Epithelial cell of esophagus (primary cell): ENCODE results near the gene AGR2.

Experiments used
- DNase-seq: peaks from one replicate; pipeline ENCODE4 v3.0.0; 2010; ENCODE audit warnings: low read depth
- H3K4me3 ChIP-seq: 2 replicates; pipeline ENCODE4 v1.5.1; 2011; ENCODE audit warnings: mild to moderate bottlenecking, low read length, control low read depth
- CTCF ChIP-seq: IDR thresholded peaks from 2 replicates; pipeline ENCODE4 v1.5.1; 2011; ENCODE audit warnings: low read depth, mild to moderate bottlenecking, low read length, control low read depth, inconsistent platforms; ENCODE audit not compliant: insufficient read depth; ENCODE audit errors: missing control alignments

The AGR2 gene

GRCh38 chr7:16815001-16815400 is 10.2 kb upstream of the AGR2 start:
- no peak for TF ChIP-seq CTCF
- no peak for DNase-seq
- H3K4me3 ChIP-seq = no peak overlapping the region

GRCh38 chr7:16813232-16813616 is 8.4 kb upstream of the AGR2 start:
- H3K4me3 ChIP-seq = no peak overlapping the region
- no peak for DNase-seq
- TF ChIP-seq CTCF = no peak

GRCh38 chr7:16812542-16813231 is 7.9 kb upstream of the AGR2 start:
- no peak overlapping the region for H3K4me3 ChIP-seq
- TF ChIP-seq CTCF = no peak

GRCh38 chr7:16811551-16811950 is 6.8 kb upstream of the AGR2 start:
- H3K4me3 ChIP-seq = no peak overlapping the region
- DNase-seq = peak; percentile 64
- no peak for TF ChIP-seq CTCF

More at GRCh38 chr7:16812542-16813231, 7.9 kb upstream of the AGR2 start:
- DNase-seq = no peak

- H3K4me3 ChIP-seq = no peak overlapping the region
- no peak for DNase-seq
- TF ChIP-seq CTCF = no peak
Observed at GRCh38 chr7:16810573-16810972, 5.8 kb upstream of the AGR2 start.

- no peak for TF ChIP-seq CTCF
- H3K4me3 ChIP-seq = no peak overlapping the region
- DNase-seq = no peak
Observed at GRCh38 chr7:16810112-16810511, 5.3 kb upstream of the AGR2 start.

GRCh38 chr7:16805441-16805840 is 642 bp upstream of the AGR2 start:
- TF ChIP-seq CTCF = no peak
- no peak overlapping the region for H3K4me3 ChIP-seq
- DNase-seq = no peak
